ENCODE measurements around the gene MPPED1. TPM values are rescaled to one million over a fixed set of nuclear protein-coding genes. Genes with fewer than 3 reads are reported as not detected.

Gene MPPED1
- total and polyA plus RNA-seq, 2 donors (not counting 3 experiments of a cell fraction or from before 2014, with no cell fraction given) = not detected

- dilution Hi-C loops (cut with MboI; ENCODE audit: extremely low pct_ligation_motif_present, low sequenced_read_pairs) (no loop called here), intact Hi-C loops (cut with micrococcal nuclease) (no loop called here)
- CTCF ChIA-PET = no interaction called here
- POLR2A ChIA-PET = no interaction called here
- H3K9me1 ChIP-seq (replicated peaks; ENCODE audit: control insufficient read depth, extremely low read depth, insufficient read depth, low read length) = no peaks in the 10 kb centered on the region
- H3K27me3 ChIP-seq (ENCODE audit: control insufficient read depth in 2 of 2, insufficient read depth in 2 of 2, low read length in 2 of 2) = no peaks in the 10 kb centered on the region
- H4K20me1 ChIP-seq (replicated peaks; ENCODE audit: control insufficient read depth, extremely low read depth, insufficient read depth, low read length) = no peaks in the 10 kb centered on the region
- H3K4me1 ChIP-seq (ENCODE audit: control insufficient read depth, extremely low read depth, insufficient read depth, low read length) = no peaks in the 10 kb centered on the region
- H2AFZ ChIP-seq (ENCODE audit: low read depth, low read length) = no peak overlapping the region
- H3K27ac ChIP-seq (ENCODE audit: insufficient read depth, low read depth, low read length) = no peak overlapping the region
- DNase-seq (ENCODE audit: low read depth, low spot score) = no peak
- peaks cover 1% of the 10 kb centered on the region for H3K9me3 ChIP-seq (replicated peaks; ENCODE audit: control insufficient read depth, insufficient read depth, low read length)
- TF ChIP-seq EZH2 (IDR thresholded peaks at IDR 0.05; ENCODE audit: borderline replicate concordance, low read depth, low read length, severe bottlenecking) (no peak), MAX (IDR thresholded peaks at IDR 0.05; ENCODE audit: insufficient read depth, insufficient read length) (no peak), POLR2AphosphoS5 (IDR thresholded peaks at IDR 0.05; ENCODE audit: insufficient read depth, low read depth, low read length) (no peak), MYC (IDR thresholded peaks at IDR 0.05; ENCODE audit: low read depth, low read length) (no peak), CTCF (IDR thresholded peaks at IDR 0.05; ENCODE audit: extremely low read depth in 1 of 2, insufficient read depth in 1 of 2, low read depth in 1 of 2, low read length in 2 of 2) (no peak), POLR2A (IDR thresholded peaks at IDR 0.05; ENCODE audit: low read depth, low read length) (no peak), FOS (IDR thresholded peaks at IDR 0.05; ENCODE audit: borderline replicate concordance, insufficient read depth, low read length) (no peak), GATA2 (IDR thresholded peaks at IDR 0.05; ENCODE audit: insufficient read depth, insufficient read length, low read depth, low read length) (no peak), JUN (IDR thresholded peaks at IDR 0.05; ENCODE audit: borderline replicate concordance, insufficient read depth, insufficient read length, low read depth) (no peak)
- no peak overlapping the region for H3K9ac ChIP-seq (replicated peaks; ENCODE audit: extremely low read depth, insufficient read depth, low read length)
- no peak for FAIRE-seq
- no peaks in the 10 kb centered on the region for H3K79me2 ChIP-seq (ENCODE audit: control insufficient read depth, insufficient read depth, low read length)
- H3K4me3 ChIP-seq (replicated peaks in 1 of 3; ENCODE audit: insufficient read depth in 1 of 3, low read depth in 1 of 3, low read length in 3 of 3) = no peak overlapping the region
- H3K36me3 ChIP-seq (ENCODE audit: control insufficient read depth in 2 of 2, extremely low read depth in 1 of 2, insufficient read depth in 2 of 2, low read length in 2 of 2) = no peaks in the 10 kb centered on the region
- BruUV-seq (replicated peaks) = no TSS peak
- H3K4me2 ChIP-seq (ENCODE audit: insufficient read depth, low read length) = no peak overlapping the region
These were observed 141.8 kb downstream of the MPPED1 start for GRCh38 chr22:43553451-43554258.
